Activated CD4-positive, alpha-beta T cell treated with anti-CD3 and anti-CD28 coated beads, Interleukin-2, amount 50 U/mL, for 16 hours (primary cell): Measurements from ENCODE around the gene TSGA10.
"Not testable (repeated sequence)": the region's sequence is repeated elsewhere in the genome, so short reads cannot be mapped to it uniquely, and the experiment has no call there.

ENCODE experiments used
- DNase-seq: peaks from one replicate; pipeline ENCODE4 v3.0.0-alpha.2; 2020

TSGA10 gene

DNA sequence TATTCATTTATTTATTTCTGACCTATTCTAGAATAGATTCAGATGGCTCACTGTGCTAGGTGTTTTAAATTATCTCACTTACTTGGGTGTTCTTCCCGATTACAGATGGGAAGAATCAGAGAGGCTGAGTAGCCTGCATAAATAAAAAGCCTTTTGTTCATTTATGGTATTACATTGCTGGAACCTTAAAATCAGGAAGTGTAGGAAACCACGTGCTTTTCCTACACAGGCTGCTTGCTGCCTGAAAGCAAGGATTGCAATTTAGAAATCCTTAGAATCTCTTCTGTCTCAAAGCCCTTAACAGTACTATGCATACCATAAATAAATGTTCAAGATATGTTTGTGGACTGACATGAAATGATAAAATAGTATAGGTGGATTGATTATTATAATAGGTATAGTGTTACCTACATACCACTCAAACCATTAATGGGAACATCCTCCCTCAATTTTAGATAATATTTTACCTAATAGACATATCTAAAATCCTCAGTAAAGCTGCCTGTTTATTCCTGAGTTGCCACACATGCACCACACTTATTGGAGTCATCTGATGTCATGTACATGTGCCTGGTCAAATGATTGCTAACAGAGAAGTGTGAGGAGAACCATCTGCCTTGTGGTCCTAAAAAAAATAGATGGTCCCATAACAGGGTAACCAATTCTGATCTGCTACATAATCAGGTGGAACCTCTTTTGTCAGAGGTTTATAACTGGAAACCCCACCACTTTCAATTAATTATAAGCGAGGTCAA, 86.7 kb downstream of the TSGA10 start:
- no peak for DNase-seq

DNA sequence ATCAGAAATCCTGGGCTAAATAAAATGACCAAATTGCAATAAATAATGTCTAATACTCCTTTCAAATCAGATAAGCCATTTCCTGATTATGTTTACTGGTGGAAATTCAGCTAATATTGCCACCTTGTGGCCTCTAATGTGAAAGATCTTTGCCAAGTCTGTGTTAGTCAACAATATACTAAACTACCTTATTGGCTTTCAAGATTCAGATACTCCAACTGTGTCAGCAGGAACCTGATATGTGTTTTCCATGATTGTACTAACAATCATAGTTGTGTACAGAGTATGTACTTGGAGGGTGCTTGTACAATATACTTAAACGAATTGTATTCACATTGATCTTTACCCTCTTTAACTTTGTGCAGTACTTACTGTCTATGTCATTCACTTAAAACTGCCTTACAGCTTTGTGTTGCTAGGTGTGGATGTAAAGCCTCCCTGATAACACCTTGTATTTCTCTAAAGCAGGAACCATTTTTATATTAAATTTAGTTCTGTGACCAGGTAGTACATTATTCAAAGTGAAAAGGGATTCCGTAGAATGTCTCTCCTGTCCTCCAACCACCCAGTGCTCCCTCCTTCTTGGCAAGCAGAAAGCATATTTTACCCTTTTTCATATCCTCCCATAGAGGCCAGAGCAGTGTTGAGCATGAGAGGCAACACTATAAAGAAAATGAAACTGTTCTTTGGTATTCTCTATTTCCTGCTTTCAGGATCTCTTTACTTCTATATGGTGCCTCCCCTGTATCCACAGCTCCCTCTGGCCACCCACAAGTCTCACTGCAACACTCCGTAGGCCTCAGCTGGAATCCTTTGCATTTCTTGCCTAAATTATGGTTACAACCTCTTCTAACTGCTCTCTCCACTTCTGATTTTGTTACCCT, 88.4 kb downstream of the TSGA10 start:
- peak; percentile 67 for DNase-seq

GRCh38 chr2:99049187-99049586, 105.6 kb downstream of the TSGA10 start:
- not testable (repeated sequence) for DNase-seq

GRCh38 chr2:99040736-99041300, 113.9 kb downstream of the TSGA10 start:
- not testable (repeated sequence) for DNase-seq

DNA sequence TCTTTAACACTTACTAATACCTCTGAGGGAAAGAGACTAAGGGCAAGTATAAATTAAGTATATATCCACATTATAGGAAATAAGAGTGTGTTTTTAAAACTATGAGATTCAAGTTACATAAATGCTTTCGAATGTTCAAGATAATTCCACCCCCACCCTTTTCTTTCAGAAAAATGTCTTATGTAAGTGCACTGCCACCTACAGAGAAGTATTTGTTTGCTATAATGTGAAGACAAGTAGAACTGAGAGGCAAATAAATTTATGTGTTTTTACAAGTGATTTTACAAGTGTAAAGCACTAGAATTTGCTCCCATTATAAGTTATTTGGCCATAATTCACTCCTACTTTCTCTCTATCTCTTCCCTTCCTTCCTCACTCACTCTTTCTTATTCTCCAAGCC, 118.8 kb downstream of the TSGA10 start:
- no peak for DNase-seq

DNA sequence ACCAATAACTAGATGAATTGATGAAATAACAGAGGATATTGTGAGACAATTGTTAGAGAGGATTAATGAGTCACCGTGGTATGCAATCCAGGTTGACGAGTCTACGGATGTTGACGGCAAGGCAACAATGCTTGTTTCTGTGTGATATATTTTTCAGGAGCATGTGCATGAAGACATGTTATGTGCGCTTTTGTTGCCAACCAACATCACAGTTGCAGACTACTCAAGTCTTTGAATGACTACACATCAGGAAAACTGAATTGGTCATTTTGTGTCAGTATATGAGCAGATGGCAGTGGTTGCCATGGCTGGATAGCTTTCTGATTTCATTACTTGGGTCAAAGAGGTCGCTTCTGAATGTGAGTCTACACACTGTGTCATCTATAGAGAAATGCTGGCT, 122.0 kb downstream of the TSGA10 start:
- DNase-seq, result peak; percentile 32

GRCh38 chr2:99032001-99032400, 122.7 kb downstream of the TSGA10 start:
- DNase-seq, result peak; percentile 51

GRCh38 chr2:99031481-99031880, 123.3 kb downstream of the TSGA10 start:
- DNase-seq, result no peak

- no peak for DNase-seq
Observed at GRCh38 chr2:99028558-99028957, 126.2 kb downstream of the TSGA10 start.

DNA sequence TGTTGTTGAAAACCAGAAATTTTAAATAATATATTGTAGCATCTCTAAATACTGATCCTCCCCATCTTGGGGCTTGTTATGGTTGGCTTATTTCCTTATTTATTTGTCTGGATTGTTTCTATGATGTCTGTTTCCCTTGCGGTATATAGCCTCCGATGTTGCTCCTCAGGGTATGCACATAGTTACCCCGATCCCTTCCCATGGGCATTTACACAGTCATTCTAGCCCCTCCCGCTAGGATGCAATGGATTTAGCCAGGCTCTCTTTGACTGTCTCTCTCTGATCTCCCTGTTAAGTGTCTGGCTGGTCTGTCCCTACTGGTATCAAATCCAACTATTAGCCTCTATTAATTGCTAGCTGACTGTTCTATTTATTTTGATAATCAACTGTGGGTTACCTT, 126.9 kb downstream of the TSGA10 start:
- no peak for DNase-seq

GRCh38 chr2:99000708-99001107, 154.0 kb downstream of the TSGA10 start:
- DNase-seq, result no peak

DNA sequence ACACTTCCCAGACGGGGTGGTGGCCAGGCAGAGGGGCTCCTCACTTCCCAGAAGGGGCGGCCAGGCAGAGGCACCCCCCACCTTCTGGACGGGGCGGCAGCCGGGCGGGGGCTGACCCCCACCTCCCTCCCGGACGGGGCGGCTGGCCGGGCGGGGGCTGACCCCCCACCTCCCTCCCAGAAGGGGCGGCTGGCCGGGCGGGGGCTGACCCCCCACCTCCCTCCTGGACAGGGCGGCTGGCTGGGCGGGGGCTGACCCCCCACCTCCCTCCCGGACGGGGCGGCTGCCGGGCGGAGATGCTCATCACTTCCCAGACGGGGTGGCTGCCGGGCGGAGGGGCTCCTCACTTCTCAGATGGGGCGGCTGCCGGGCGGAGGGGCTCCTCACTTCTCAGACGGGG, 166.0 kb downstream of the TSGA10 start:
- not testable (repeated sequence) for DNase-seq

DNA sequence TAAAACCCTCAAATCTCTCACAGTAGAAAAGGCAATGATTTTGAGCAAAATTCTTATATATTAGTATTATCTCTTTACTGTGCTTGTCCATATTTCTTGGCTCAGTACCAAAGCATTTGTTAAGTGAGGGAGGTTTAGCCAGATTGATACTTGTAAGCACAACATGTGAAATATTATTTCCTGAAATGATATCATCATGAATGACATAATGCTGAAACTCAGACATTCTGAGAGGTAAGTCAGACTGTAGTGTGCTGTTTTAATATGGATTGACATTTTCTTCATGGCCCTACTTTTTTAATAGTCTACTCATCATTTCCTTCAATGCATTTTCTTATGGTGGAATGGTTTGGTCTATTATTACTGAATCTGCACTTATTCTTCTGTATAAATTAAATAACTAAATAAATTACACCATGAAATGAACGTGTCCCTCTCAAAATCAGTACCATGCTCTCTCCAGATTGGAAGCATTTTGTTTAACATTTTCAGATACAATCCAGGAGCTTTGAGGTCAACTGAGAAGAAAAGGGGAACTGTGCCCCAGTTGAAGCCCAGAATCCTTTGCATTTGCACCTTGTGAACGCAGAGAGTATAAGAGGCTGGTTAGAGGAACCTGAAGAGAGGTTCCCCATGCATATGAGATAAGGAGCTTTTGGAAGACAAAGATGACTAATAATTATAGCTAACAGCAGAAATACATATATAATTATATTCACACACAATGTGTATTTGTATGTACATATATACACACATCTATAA, 168.7 kb downstream of the TSGA10 start:
- peak; percentile 18 for DNase-seq

- DNase-seq, result no peak
Observed at GRCh38 chr2:98975611-98976010, 179.1 kb downstream of the TSGA10 start.

DNA sequence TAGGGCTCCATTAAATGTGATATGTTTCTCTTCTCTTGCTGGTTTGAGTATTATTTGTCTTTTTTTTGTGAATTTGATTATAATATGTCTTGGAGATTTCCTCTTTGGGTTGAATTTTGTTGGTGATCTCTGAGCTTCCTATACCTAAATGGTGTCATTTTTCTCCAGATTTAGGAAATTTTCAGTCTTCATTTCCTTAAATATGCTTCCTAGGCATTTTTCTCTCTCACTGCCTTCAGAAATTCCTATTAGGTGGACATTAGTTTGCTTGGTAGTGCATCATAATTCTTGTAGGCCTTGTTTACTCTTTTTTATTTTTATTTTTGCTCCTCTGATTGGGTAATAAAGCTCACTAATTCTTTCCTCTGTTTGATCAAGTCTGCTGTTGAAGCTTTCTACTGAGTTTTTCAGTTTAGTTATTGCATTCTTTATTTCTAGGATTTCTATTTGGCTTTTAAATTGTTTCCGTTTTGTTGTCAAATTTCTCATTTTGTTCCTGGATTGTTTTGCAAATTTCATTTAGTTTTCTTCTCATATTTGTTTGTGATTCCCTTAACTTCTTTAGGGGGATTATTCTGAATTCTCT, 182.1 kb downstream of the TSGA10 start:
- DNase-seq, result no peak

DNA sequence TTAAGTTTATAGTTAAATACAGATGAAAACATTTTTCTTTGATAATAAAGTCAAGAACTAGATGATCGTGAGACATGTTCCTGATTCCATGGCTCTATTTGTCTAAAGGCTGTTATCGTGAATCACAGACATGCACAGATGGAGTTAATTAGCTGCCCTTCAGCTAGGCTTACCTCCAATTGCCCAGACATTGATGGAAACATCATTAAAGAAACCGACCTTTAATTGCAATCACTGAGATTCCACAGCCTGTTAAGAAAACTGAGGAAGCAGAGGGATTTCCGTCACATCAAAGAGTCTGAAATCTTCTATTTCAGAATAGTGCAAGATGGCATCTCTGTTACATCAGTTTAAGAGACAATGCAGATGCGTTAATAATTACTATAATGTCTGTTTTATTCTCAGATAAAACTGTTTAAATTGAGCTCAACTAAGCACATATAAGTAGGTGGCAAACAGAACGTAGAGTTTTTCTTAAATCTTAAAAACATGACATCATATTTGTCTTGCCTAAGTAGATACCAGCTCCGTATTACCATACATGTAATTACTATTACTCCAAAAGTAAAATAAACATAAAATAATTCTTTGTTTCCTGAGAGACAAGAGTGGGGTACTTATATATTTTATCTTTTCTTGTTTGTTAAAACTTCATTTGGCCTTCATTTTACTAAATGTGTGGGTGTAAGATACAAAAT, 194.8 kb downstream of the TSGA10 start:
- DNase-seq, result no peak

DNA sequence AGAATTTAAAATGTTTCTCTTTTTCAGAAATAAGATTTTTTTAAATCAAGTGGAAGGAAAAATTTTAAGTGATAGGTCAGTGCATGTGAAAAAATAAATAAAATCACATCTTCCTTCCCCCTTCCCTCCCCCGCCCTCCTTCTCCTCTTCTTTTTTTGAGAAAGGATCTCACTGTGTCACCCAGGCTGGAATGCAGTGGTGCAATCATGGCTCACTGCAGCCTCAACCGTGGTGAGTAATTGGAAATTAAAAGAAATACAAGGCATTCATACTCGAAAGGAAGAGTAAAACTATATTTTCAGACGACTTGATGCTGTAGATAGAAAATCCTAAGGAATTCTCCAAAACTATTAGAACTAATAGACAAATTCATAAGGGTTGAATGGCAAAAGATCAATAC, 201.8 kb downstream of the TSGA10 start:
- no peak for DNase-seq

- no peak for DNase-seq
Observed at GRCh38 chr2:98948956-98949739, 205.6 kb downstream of the TSGA10 start.

GRCh38 chr2:98947554-98947953, 207.2 kb downstream of the TSGA10 start:
- no peak for DNase-seq
